Neural crest cell (in vitro differentiated cells): ENCODE data around the gene RNFT2. TPM values are rescaled to one million over a fixed set of nuclear protein-coding genes. Genes with fewer than 3 reads are reported as not detected.
A peak's percentile ranks its signal among the peaks of the same experiment; 100 is the strongest.

Experiments
- DNase-seq: peaks from one replicate; pipeline ENCODE4 v3.0.0; 2021; ENCODE audit warnings: low read depth, mixed read lengths, low spot score
- H3K27ac Mint-ChIP-seq: one replicate; pipeline ENCODE4 v1.8.0; 2021; ENCODE audit warnings: mild to moderate bottlenecking, mixed read lengths; ENCODE audit not compliant: unreplicated experiment
- H3K27me3 Mint-ChIP-seq: 2 replicates; pipeline ENCODE4 v1.8.0; 2021; ENCODE audit warnings: low read depth, mild to moderate bottlenecking, mixed read lengths
- H3K36me3 Mint-ChIP-seq: 2 replicates; pipeline ENCODE4 v1.8.0; 2021; ENCODE audit warnings: low read depth, mild to moderate bottlenecking, mixed read lengths
- H3K4me1 Mint-ChIP-seq: 2 replicates; pipeline ENCODE4 v1.8.0; 2021; ENCODE audit warnings: mixed read lengths
- H3K4me3 Mint-ChIP-seq: one replicate; pipeline ENCODE4 v1.8.0; 2021; ENCODE audit warnings: mild to moderate bottlenecking, mixed read lengths
- H3K9me3 Mint-ChIP-seq: 2 replicates; pipeline ENCODE4 v1.8.0; 2021; ENCODE audit warnings: mixed read lengths
- CTCF ChIP-seq: fragments of 200-600 bp; sonication (generic); conservative IDR thresholded peaks from 2 replicates; pipeline ENCODE4 v1.5.0; 2021; ENCODE audit warnings: antibody characterized with exemption, mild to moderate bottlenecking
- total RNA-seq: library from RNA; stranded (reverse); gene quantifications from 2 replicates; pipeline ENCODE4 v1.2.1, GENCODE V29; 2021

The RNFT2 gene
- total RNA-seq, 1 donor from 2014 or later = 79.9 TPM

- Mint-ChIP-seq H3K4me1 (peaks cover 36% of the 10 kb centered on the region), H3K36me3 (peaks cover 6% of the 10 kb centered on the region), H3K9me3 (no peaks in the 10 kb centered on the region), H3K27ac (no peak overlapping the region), H3K27me3 (no peaks in the 10 kb centered on the region), H3K4me3 (no peak overlapping the region)
- DNase-seq = no peak
- no peak for TF ChIP-seq CTCF
Measured at GRCh38 chr12:116731801-116732200, 6.3 kb upstream of the RNFT2 start.

GRCh38 chr12:116734156-116734768 is 3.9 kb upstream of the RNFT2 start:
- no peak for TF ChIP-seq CTCF
- H3K27ac Mint-ChIP-seq = peak overlapping the region; percentile 14
- no peak for DNase-seq
- H3K4me1 Mint-ChIP-seq = peaks cover 35% of the 10 kb centered on the region
- H3K4me3 Mint-ChIP-seq = peak overlapping the region; percentile 61
- peaks cover 6% of the 10 kb centered on the region for H3K36me3 Mint-ChIP-seq
- H3K9me3 Mint-ChIP-seq = no peaks in the 10 kb centered on the region
- no peaks in the 10 kb centered on the region for H3K27me3 Mint-ChIP-seq

- H3K27me3 Mint-ChIP-seq = no peaks in the 10 kb centered on the region
- no peak for DNase-seq
- H3K4me1 Mint-ChIP-seq = peaks cover 38% of the 10 kb centered on the region
- TF ChIP-seq CTCF = no peak
- H3K36me3 Mint-ChIP-seq = peaks cover 6% of the 10 kb centered on the region
- peak overlapping the region; percentile 61 for H3K4me3 Mint-ChIP-seq
- H3K9me3 Mint-ChIP-seq = no peaks in the 10 kb centered on the region
- H3K27ac Mint-ChIP-seq = no peak overlapping the region
Measured at GRCh38 chr12:116735084-116735483, 3.0 kb upstream of the RNFT2 start.

- no peaks in the 10 kb centered on the region for H3K9me3 Mint-ChIP-seq
- TF ChIP-seq CTCF = no peak
- peaks cover 6% of the 10 kb centered on the region for H3K36me3 Mint-ChIP-seq
- peak overlapping the region; percentile 94 for H3K4me3 Mint-ChIP-seq
- no peaks in the 10 kb centered on the region for H3K27me3 Mint-ChIP-seq
- no peak overlapping the region for H3K27ac Mint-ChIP-seq
- peaks cover 38% of the 10 kb centered on the region for H3K4me1 Mint-ChIP-seq
- DNase-seq = no peak
Measured at GRCh38 chr12:116735951-116736599, 2.0 kb upstream of the RNFT2 start.

- no peaks in the 10 kb centered on the region for H3K9me3 Mint-ChIP-seq
- DNase-seq = no peak
- no peaks in the 10 kb centered on the region for H3K27me3 Mint-ChIP-seq
- peak overlapping the region; percentile 54 for H3K27ac Mint-ChIP-seq
- peak overlapping the region; percentile 94 for H3K4me3 Mint-ChIP-seq
- H3K36me3 Mint-ChIP-seq = peaks cover 6% of the 10 kb centered on the region
- H3K4me1 Mint-ChIP-seq = peaks cover 38% of the 10 kb centered on the region
- no peak for TF ChIP-seq CTCF
Measured at GRCh38 chr12:116736962-116737773, 947 bp upstream of the RNFT2 start.
